Adipose tissue (tissue), 3 donors: ENCODE measurements around the gene FMOD. TPM values are rescaled to one million over a fixed set of nuclear protein-coding genes. Genes with fewer than 3 reads are reported as not detected.

Experiments used
- H3K27ac ChIP-seq: one replicate; pipeline ENCODE4 v1.5.1; 2013; ENCODE audit warnings: low read depth, low read length
- WGBS, 3 donors: extraction: QIAGEN DNeasy Blood & Tissue Kit; methylation state at CpG; one replicate each; pipeline ENCODE4 v1.1.7; 2013; 5-methylcytosine and 5-hydroxymethylcytosine counted together
- polyA plus RNA-seq, 3 donors: library from polyadenylated mRNA; stranded (reverse); fragments of 200-250 nt; gene quantifications; one replicate each; pipeline ENCODE4 v1.2.3, GENCODE V29; 2013
- donor health status: healthy with polysubstance abuse.
- donor health status: Bipolar disorder and iron deficiency.
- donor health status: healthy.

The FMOD gene
- polyA plus RNA-seq: 10 to 100 TPM in 2 of 3 donors, 1 to 10 TPM in 1; 7.4 to 47.6 (median 38.1) TPM

GRCh38 chr1:203351037-203351625, at the start of gene FMOD:
FMOD (minus strand) TSS chr1:203351122; CDS start chr1:203348270, 2,852 bp downstream.
- WGBS, 3 donors: 10 to 12% (median 10%) methylated on average over 17 of the region's 17 CpGs
- no peak within 1 kb of the TSS for H3K27ac ChIP-seq

- WGBS, 3 donors: 75 to 89% (median 85%) methylated on average over 7 of the region's 7 CpGs
- H3K27ac ChIP-seq: no peak overlapping the region
These were observed 45.8 kb upstream of the FMOD start for GRCh38 chr1:203396595-203397194.

- no peak overlapping the region for H3K27ac ChIP-seq
- 51 to 59% (median 59%) methylated on average over 6 of the region's 6 CpGs for WGBS, 3 donors
These were observed 44.8 kb upstream of the FMOD start for GRCh38 chr1:203395751-203396150.

GRCh38 chr1:203390298-203390697, 39.4 kb upstream of the FMOD start:
- H3K27ac ChIP-seq: no peak overlapping the region
- 44 to 67% (median 48%) methylated on average over 2 of the region's 2 CpGs for WGBS, 3 donors

- H3K27ac ChIP-seq: no peak overlapping the region
These were observed 37.8 kb upstream of the FMOD start for GRCh38 chr1:203388683-203389082.

GRCh38 chr1:203382026-203382425, 31.1 kb upstream of the FMOD start:
- 52 to 92% (median 88%) methylated on average over 1 of the region's 1 CpG for WGBS, 3 donors
- H3K27ac ChIP-seq: no peak overlapping the region

More at GRCh38 chr1:203388683-203389082, 37.8 kb upstream of the FMOD start:
- 79 to 86% (median 85%) methylated on average over 3 of the region's 3 CpGs for WGBS, 3 donors

GRCh38 chr1:203381151-203381751, 30.3 kb upstream of the FMOD start:
- 48 to 88% (median 53%) methylated on average over 2 of the region's 2 CpGs for WGBS, 3 donors
- no peak overlapping the region for H3K27ac ChIP-seq

GRCh38 chr1:203380420-203381150, 29.7 kb upstream of the FMOD start:
- 58 to 72% (median 64%) methylated on average over 4 of the region's 4 CpGs for WGBS, 3 donors
- H3K27ac ChIP-seq: no peak overlapping the region

- WGBS, 3 donors: 65 to 72% (median 71%) methylated on average over 1 of the region's 1 CpG
These were observed 28.9 kb upstream of the FMOD start for GRCh38 chr1:203379825-203380224.

GRCh38 chr1:203378556-203379245, 27.8 kb upstream of the FMOD start:
- no peak overlapping the region for H3K27ac ChIP-seq
- WGBS, 3 donors: 63 to 68% (median 67%) methylated on average over 8 of the region's 8 CpGs

More at GRCh38 chr1:203379825-203380224, 28.9 kb upstream of the FMOD start:
- no peak overlapping the region for H3K27ac ChIP-seq

GRCh38 chr1:203373991-203374390, 23.1 kb upstream of the FMOD start:
- H3K27ac ChIP-seq: no peak overlapping the region
- 23 to 71% (median 63%) methylated on average over 1 of the region's 1 CpG for WGBS, 3 donors

GRCh38 chr1:203373002-203373401, 22.1 kb upstream of the FMOD start:
- WGBS, 3 donors: 76 to 88% (median 87%) methylated on average over 2 of the region's 2 CpGs
- no peak overlapping the region for H3K27ac ChIP-seq

- no peak overlapping the region for H3K27ac ChIP-seq
- WGBS, 3 donors: 86 to 100% (median 95%) methylated on average over 3 of the region's 3 CpGs
These were observed 20.4 kb upstream of the FMOD start for GRCh38 chr1:203371288-203371687.

GRCh38 chr1:203369666-203370065, 18.7 kb upstream of the FMOD start:
- H3K27ac ChIP-seq: no peak overlapping the region
- 82 to 93% (median 91%) methylated on average over 4 of the region's 4 CpGs for WGBS, 3 donors

GRCh38 chr1:203368624-203369451, 17.9 kb upstream of the FMOD start:
- WGBS, 3 donors: 52 to 83% (median 56%) methylated on average over 6 of the region's 6 CpGs
- no peak overlapping the region for H3K27ac ChIP-seq

GRCh38 chr1:203367057-203367456, 16.1 kb upstream of the FMOD start:
- no peak overlapping the region for H3K27ac ChIP-seq
- WGBS, 3 donors: 23 to 83% (median 78%) methylated on average over 4 of the region's 4 CpGs

- 81 to 90% (median 89%) methylated on average over 3 of the region's 3 CpGs for WGBS, 3 donors
- no peak overlapping the region for H3K27ac ChIP-seq
These were observed 15.6 kb upstream of the FMOD start for GRCh38 chr1:203366476-203366875.

- H3K27ac ChIP-seq: no peak overlapping the region
- 61 to 71% (median 67%) methylated on average over 4 of the region's 4 CpGs for whole genome bisulfite sequencing, 3 donors
These were observed 13.9 kb upstream of the FMOD start for GRCh38 chr1:203364806-203365205.
